Measurements from ENCODE around the gene NCOA1.
"Not testable (repeated sequence)": the region's sequence is repeated elsewhere in the genome, so short reads cannot be mapped to it uniquely, and the experiment has no call there.

NCOA1 gene

DNA sequence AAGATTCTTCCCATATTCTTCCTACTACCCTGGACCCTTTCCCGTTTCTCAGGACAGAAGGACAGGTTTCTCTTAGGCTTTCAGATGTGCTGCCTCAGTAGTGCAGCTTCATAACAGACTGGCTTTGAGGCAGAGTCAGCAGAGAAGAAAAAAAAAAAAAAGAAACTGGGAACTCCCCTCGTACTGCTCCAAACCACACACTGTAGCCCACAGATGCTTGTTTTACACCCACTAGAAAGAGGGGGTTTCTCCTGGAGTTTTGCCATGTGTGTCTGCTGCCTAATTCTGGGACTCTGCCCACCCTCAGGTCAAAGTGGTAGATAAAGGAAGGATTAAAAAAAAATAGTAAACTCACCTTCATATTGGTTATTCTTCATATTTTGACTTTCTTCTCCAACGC lies 95.9 kb downstream of the NCOA1 start:
- no peak for DNase-seq

DNA sequence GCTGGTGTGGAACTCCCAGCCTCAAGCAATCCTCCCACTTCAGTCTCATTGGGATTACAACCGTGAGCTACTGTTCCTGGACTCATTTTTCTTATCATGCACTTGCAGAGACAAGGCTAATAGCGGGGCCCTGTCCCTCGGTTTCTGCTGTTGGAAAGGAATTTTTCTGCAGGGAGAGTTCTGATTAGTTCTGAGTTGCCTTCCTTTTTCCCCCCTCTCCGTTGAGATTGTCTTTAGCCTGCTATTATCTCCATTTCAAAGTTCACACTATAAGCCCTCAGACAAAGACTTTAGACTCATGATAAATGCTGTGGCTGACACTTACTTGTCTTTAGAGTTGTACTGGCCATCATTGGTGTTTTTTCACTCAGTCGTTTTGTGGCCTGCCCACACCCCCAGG lies 97.2 kb downstream of the NCOA1 start:
- no peak for DNase-seq

DNA sequence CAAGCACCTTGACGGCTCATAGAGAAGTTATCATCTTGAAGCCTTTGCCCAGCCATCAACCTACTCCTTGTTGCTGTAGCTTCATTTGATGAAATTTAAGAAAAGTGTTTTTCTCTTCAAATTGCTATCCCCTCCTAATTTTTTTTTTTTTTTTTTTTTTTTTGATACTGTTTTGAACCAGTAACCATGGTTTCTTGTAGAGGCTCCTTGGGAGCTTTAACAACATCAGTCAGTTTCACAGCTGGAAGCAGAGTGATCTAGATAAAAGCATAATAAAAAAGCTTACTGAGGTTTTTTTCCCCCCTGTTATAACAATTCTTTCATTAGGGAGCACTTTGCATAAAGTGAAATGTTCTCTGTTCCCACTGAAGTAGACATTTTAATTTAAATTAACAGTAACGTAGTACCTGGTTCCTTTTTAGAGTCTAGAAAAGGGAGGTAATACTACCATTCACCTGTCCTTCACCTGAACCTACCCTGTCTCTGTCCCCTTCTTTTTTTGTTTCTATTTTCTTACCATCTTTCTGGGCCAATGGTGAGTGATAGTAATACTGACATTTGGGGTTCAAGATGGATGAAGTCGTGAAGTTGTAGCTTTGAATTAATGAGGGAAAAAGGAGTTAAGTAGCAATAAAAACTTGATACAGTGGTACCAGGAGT lies 101.5 kb downstream of the NCOA1 start:
- DNase-seq: no peak

DNA sequence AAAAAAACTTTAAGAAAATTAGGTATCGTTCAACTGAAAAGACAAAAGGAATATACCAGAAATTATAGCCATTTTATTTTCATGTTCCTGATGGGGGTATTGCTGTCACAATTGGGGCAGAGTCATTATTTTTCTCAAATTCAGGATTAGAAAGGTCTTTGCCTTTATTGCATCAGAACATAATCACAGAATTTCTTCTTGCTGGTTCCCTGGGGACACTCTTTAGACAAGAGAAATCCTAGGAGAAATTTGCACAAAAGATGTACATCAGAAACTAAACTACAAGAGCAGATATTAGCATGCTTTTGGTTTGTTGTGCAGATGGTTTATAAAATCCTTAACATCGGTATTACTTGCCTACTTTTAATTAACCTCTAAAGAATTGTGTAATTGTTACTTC lies 103.2 kb downstream of the NCOA1 start:
- DNase-seq: no peak

DNA sequence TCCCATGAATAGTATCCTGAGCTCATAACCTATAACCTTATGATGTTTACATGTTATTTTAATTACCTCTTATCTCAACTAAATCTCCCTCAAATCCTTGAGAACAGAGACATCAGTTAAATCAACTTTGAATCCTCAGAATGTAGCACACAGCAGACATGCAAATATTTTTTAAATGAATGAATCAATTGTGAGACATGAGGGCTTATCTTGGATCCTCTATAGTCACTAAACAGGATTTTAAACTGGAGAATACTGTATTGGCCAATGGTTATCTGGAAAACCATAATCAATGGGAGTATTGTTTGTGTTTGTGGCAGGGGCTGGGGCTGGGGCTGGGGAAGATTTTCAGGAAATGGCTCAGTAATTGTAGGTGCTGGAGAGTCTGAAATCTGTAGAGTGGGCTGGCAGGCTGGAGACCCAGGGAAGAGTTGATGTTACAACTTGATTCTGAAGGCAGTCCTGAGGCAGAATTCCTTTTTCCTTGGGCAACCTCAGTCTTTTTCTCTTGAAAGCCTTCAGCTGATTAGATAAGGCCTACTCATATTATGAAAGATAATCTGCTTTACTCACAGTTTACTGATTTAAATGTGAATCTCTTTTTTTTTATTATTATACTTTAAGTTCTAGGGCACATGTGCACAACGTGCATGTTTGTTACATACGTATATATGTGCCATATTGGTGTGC lies 106.3 kb downstream of the NCOA1 start:
- DNase-seq: no peak

DNA sequence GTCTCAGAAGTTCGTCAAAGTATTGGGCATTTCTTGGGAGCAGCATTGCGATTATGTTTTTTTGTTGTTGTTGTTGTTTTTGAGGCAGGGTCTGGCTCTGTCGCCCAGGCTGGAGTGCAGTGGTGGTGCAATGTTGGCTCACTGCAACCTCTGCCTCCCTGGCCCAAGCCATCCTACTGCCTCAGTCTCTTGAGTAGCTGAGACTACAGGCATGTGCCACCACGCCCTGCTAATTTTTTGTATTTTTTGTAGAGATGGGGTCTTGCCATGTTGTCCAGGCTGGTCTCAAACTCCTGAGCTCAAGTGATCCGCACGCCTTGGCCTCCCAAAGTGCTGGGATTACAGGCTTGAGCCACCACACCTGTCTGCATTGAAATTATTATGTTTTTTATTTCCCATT lies 109.1 kb downstream of the NCOA1 start:
- DNase-seq: not testable (repeated sequence)

DNA sequence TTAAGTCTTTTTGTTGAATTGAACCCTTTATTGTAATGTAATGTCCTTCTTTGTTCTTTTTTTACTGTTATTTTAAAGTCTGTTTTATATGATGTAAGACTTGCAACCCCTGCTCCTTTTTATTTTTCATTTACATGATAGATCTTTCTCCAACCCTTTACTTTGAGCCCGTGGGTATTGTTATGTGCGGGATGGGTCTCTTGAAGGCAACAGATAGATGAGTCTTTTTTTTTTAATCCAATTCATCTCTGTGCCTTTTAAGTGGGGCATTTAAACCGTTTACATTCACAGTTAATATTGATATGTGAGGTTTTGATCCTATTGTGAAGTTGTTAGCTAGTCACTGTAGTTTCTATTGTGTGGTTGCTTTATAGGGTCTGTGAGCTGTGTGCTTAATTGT lies 120.6 kb downstream of the NCOA1 start:
- no peak for DNase-seq

DNA sequence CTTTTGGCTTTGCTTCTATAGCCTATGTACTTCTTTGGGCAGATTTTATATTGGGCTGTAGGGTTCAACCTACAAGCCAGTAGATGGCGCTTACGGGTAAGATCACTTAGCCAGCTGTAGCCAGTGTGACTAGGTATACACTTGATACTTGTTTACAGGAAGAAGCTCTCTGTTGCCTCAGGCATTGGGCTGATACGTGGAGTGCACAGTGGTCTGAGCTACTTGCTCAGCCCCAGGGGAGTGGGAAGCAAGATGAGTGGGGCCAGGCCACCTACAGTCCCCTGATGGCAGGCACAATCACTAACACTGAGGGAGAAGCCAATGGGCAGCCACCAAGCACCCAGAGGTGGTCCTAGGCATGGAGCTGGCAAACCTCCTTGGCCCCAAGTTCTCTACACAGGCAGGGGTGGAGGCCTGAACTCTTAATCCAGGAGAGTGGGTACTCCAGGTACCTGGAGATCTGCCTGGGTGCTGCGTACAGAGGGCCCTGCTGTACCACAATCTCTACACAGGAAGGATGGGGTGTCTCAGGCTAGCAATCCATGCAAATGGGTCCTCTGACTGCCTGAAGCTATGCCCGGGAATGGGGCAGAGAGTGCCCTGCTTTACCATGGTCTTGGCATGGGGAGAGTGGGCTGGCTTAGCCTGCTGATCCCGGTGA lies 122.2 kb downstream of the NCOA1 start:
- DNase-seq: no peak

DNA sequence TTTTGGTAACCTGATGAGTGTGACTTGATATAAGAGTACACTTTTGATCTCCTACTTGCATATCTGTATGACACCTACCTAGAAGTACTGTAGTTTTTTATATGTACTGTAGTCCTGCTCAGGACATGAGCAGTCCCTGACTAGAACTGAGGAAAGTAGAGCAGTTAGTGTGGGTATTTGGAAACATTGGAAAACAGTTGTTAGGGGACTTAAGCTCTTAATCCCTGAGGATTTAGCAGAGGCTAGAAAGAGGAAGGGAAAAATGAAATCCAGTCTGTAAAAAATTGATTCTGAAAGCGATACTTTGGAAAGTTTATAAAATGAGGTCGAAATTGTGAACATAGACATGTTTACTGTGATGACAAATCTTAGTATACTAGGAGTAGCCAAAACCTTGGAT lies 125.6 kb downstream of the NCOA1 start:
- no peak for DNase-seq

DNA sequence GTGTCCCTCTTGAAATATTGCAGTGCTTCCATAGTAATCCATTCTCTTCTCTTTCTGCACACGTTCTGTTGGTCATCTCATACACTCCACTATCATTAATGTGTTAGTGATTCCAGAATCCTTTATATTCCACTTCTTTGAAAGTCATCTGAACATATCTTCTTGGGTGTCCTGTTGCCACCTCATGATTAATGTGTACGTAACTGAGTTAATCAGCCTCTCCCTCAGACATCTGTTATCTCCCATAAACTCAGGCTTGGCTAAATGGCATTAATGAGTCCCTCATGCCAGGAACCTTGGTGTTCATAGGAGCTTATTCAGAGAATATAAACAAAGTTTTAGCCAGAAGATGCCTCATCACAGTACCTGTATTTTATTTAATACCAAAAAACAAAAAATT lies 126.4 kb downstream of the NCOA1 start:
- DNase-seq: no peak

DNA sequence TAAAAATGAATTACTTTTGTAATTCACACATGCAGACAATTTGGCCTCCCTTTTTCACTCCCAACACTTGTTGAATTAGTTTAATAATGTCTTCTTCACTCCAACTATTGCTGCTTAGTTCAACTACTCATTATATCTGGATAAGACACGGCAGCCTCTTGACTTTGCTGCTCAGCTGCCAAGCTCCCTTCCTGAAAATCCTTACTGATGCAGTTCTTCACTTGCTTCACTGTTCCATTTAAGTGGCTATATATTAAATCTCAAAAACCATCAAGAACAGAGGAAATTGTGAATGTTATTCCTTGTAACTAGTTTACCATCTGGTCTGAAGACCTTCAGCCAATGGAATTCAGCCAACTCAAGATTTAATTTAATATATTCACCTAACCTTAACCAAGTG lies 127.1 kb downstream of the NCOA1 start:
- no peak for DNase-seq

DNA sequence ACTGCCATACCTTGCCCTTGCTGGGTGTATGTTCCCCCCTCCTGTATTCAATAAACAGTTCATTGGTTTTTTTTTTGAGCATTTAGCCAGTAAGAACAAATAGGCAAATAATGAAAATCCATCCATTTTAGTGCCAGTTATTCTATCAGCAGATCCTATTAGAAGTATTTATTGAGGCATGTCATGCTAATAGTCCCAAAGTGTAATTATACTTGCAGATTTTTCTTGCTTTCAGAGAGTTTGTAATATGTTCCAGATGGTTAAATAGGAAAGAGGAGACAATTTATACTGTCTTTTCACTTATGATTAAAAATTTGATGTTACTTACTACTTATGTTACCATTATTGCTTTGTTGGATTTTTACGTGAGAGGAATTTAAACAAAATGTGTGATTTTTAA lies 127.6 kb downstream of the NCOA1 start:
- DNase-seq: no peak

DNA sequence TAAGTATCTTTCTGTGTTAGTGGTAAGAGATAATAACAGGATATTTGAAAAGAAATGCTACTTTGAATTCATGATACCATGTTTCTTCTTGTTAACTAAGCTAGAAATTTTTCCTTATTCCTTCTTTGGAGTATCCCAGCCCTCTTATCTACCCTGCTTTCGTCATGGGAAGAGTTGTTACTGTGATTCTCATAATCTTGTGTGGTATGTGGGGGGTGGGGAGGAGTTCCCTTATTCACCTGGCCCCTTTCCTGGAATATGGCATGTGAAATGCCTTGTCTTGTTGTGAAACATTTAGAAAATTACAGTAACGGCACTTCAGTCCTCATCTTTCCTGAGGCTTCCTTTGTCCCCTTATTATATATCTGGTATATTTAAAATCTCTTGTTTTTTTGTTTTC lies 129.9 kb downstream of the NCOA1 start:
- DNase-seq: no peak

DNA sequence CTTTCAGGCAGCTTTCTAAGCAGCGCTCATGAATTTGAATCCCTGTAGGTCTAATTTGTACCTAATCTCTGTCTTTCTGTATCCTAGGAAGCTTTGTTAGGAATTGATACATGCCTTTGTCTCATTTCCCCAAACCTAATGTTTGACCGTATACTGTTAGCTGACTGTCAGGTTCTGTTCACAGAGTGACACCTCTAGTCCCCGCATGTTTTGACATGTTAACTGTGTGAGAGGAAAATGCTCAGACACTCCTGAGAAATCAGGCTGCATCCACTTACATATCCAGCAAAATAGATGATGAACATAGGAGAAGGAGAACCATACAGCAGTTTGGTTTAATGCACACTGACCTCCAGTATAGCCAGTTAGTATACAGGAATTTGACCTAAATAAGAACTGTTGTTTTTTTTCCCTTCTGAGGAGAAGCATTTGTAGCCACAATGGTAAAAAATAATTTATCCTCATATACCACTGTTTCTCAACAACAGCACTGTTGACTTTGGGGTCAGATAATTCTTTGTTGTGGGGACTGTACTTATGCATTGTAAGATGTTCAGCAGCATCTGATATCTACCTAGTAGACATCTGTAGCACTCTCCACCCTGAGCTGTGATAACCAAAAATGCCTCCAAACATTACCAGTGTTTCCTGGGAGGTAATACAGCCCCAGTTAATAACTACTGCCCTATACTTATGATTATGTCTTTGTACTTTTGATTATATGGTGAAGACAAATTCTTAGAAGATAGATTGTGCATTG lies 130.9 kb downstream of the NCOA1 start:
- DNase-seq: no peak

DNA sequence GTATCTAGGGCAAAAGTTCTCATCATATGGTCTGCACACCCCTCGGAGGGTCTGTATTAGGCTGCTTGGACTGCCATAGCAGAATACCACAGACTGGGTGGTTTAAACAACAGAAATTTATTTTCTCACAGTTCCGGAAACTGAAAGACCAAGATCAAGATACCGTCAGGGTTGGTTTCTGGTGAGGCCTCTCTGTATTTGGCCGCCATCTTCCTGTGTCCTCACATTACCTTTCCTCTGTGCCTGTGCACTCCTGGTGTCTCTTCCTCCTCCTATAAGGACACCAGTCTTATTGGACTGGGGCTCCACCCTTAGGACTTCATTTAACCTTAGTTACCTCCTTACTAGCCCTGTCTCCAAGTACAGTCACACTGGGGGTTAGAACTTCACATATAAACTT lies 132.5 kb downstream of the NCOA1 start:
- no peak for DNase-seq

DNA sequence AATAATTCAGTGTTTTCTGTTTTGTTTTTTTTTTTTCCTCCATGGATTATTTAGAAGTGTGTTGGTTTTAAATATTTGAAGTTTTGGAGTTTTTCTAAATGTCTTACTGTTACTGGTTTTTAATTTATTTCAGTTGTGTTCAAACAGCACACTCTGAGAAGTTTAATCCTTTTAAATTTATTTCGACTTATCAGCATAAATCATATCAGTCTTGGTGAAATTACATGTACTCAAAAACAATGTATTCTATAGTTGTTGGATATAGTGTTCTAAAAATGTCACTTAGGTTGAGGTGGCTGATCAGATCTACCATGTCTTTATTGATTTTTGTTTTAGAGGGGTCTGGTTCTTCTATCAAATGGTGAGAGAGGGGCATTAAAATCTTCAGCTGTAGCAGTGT lies 134.7 kb downstream of the NCOA1 start:
- DNase-seq: no peak

DNA sequence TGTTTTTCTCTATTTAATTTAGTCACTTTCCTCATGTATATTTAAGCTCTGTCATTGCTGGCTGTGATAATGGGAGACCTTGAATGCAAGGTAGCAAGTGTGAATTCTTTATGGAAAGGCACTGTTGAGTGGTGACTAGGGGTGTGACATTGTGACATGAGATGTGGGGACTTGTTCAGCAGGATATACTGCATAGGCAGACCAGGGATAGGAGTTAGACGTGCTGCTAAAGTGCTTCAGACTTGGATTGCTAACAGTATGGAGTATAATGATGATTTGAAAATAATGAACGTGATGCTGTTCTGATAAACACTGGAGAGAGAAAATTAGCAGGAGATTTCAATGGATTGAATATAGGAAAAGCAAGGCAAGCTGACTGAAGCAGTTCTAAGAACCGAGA lies 135.1 kb downstream of the NCOA1 start:
- DNase-seq: no peak

DNA sequence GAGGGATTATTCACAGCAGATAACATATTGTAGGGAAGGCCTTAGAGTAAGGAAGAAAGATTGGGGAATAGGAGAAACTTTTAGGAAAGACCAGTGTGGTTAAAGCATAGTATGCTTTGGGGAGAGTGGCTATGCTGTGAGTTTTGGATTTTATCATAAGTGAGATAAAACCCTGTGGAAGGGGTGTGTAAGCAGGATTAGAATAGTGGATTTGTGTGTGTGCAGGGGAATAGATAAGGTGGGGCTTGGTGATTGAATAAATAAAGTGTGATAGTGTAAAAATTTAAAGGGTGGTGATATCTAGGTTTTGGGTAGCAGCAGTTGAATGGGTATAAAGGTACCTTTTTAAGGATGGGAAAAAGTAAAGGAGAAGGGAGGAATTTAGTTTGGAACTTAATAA lies 137.7 kb downstream of the NCOA1 start:
- DNase-seq: no peak

DNA sequence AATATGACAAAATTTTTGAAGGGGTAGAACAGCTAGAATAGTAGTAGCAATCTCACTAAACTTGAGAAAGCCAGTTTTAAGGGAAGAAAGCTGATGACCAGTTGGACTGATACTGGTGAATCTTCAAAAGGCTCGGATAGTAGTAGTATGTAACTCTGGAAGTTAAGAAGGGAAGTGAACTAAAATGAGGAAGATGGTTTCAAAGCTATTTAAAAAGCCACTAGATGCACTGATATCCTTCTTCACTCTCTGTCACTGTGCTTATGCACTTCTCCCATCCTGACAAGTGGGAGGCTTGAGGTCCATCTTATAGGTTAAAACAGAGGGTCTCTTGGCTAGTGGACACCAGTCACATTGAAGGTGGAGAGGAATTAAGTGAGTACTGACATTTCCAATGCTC lies 141.1 kb downstream of the NCOA1 start:
- DNase-seq: no peak

DNA sequence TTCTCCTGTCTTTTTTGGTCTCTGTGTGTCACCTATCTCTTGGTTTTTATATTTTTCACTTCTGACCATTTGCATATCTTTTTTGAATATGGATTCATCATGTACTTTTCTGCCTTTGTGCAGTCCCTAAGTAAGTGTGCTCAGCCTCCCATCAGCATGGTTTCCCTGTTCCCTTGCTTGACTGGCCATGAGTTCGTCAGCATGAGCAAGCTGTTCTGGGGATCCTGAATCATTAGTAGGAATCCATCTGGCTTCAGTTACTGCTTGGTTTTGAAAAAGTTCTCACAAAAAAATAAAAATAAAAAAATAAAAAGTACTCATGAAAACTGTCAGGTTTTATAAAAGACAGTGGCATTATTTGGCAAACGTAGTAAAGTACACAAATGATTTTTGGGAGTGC lies 144.1 kb downstream of the NCOA1 start:
- DNase-seq: no peak

DNA sequence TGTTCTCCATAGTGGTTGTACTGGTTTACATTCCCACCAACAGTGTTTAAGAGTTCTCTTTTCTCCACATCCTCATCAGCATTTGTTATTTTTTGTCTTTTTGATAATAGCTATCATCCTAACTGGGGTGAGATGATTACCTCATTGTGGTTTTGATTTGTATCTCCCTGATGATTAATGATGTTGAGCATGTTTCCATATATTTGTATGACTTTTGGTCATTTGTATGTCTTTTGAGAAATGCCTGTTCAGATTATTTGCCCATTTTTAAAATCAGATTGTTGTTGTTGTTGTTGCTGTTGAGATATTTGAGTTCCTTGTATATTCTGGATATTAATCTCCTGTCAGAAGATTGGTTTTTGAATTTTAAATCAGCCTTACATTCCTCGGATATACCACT lies 147.5 kb downstream of the NCOA1 start:
- DNase-seq: no peak

DNA sequence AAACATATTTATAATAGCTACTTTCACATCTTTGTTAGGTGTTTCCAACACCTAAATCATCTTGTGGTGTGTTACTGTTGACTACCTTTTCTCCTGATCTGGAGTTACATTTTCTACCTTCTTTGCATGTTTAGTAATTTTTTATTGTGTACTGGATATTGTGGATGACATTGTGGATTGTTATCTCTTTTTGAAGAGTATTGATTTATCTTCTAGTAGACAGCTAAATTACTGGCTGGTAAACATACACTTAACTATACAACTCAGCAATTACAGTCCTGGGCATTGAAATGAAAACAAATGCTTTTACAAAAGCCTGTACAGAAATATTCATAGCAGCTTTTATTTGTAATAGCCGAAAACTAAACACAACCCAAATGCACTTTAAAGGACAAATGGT lies 151.3 kb downstream of the NCOA1 start:
- no peak for DNase-seq

DNA sequence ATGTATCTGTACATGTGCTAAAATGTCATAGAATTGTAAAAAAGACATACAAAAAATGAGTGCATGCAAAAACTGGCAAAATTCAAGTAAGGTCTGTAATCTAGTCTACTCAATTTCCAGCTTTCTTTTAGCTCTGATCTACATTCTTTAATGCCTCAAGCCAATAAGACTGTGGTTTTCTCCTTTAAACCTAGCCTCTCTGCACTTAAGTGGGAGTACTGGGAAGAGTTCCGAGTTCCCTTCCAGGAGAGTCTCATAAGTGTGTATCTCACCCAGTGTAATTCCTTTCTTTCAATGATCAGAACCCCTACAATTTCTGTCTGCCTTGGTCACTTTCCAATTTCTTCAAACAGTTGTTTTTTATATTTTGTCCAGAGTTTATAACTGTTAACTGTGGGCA lies 152.0 kb downstream of the NCOA1 start:
- no peak for DNase-seq

DNA sequence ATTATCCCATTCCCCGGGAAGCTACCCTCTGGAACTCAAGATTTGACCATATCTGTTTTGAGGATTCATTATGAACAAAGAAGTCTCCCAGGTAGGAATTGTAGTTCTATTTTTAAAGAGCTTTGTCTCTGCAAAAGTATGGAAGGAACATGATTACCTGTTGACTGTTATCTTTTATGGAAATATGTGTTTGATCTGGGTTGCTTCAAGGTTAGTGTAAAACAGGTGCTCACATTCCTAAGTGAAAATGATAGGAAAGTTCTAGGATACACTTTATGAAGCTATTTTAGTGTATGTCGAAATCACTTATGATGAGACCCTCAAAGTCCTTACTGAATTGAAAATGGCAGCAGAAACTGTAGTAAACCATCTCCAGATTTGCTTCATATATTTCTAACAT lies 153.0 kb downstream of the NCOA1 start:
- no peak for DNase-seq

Measured in T1000 (cell line).